GM21381 (cell line): ENCODE measurements around the gene PLXNA4.

Source experiments
- ATAC-seq: cut with Tn5 transposase; IDR thresholded peaks from one replicate; pipeline ENCODE4 v1.9.1; 2021; ENCODE audit warnings: mild to moderate bottlenecking, moderate library complexity; ENCODE audit not compliant: unreplicated experiment

PLXNA4 gene

GRCh38 chr7:132592936-132593335 is 16.7 kb upstream of the PLXNA4 start:
- no peak for ATAC-seq

GRCh38 chr7:132592231-132592920 is 16.1 kb upstream of the PLXNA4 start:
- ATAC-seq: no peak

- ATAC-seq: no peak
Measured at GRCh38 chr7:132590162-132590561, 13.9 kb upstream of the PLXNA4 start.

- no peak for ATAC-seq
Measured at GRCh38 chr7:132588596-132588995, 12.3 kb upstream of the PLXNA4 start.

DNA sequence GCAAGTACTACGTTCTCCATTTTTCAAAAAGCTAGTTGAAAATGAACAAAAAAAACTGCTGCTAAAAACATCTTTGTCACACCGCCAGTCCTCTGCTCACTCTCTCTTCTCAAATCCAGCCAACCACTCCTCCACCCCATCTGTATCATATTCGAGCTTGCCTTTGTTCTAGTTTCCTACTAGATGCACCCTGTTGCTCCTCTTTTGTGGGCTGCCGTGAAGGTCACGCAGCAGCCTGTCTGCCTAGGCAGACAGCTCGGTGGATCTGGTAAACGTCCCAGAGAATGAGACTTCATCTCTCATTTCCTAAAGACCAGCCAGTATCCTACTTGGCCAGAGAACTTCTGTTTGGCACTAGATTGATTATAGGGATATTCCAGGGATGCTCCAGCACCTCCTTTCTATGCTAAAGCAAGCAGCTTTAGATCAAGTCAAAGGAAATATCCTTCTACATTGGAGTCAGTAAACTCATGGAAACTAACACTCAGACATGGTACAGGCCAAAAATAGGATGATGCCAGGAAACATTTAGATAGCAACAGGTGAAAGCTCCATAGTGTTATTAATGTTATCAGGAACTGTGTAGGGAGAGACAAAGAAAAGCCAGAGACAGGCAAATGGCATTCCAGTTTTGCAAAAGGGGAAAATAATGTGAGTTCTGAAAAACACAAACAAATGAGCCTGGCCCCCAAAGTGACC is 8.7 kb upstream of the PLXNA4 start:
- ATAC-seq: no peak

GRCh38 chr7:132581431-132581830 is 5.2 kb upstream of the PLXNA4 start:
- no peak for ATAC-seq

- ATAC-seq: no peak
Measured at GRCh38 chr7:132580717-132581285, 4.5 kb upstream of the PLXNA4 start.

- no peak for ATAC-seq
Measured at GRCh38 chr7:132580277-132580676, 4.0 kb upstream of the PLXNA4 start.

GRCh38 chr7:132579260-132579899 is 3.1 kb upstream of the PLXNA4 start:
- no peak for ATAC-seq

DNA sequence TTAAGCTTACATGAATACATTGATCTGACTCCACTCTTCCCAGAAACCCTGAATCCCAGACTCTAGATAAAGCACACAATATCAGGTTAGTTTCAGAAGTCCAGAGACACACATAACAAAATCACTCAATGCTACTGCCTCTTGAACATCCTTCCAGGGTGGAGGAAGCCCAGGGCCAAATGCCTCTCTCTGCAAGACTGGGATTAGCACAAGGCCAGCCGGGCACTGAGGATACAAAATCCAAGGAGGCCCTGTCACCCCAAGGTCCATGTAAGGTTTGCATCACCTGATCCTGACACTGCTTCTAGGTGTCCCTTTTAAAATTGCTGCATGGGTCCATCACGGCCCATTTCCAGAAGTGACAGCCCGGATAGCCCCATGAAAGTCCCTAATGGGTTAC is 2.6 kb upstream of the PLXNA4 start:
- ATAC-seq: no peak

DNA sequence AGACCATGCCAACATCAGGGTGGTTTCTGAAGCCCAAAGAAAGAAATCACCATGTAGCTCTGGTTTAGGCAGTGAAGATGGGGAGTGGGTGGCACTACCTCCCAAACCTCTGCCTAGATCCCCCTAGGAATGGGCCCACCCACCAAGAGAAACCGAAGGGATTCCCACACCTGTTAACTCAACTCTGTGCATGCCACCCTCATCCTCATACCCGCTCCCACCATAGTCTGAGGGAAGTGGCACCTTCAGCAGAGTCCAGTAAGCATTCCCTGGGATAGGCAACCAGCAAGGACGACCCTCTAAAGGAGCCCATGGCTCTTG is 1.7 kb upstream of the PLXNA4 start:
- no peak for ATAC-seq

DNA sequence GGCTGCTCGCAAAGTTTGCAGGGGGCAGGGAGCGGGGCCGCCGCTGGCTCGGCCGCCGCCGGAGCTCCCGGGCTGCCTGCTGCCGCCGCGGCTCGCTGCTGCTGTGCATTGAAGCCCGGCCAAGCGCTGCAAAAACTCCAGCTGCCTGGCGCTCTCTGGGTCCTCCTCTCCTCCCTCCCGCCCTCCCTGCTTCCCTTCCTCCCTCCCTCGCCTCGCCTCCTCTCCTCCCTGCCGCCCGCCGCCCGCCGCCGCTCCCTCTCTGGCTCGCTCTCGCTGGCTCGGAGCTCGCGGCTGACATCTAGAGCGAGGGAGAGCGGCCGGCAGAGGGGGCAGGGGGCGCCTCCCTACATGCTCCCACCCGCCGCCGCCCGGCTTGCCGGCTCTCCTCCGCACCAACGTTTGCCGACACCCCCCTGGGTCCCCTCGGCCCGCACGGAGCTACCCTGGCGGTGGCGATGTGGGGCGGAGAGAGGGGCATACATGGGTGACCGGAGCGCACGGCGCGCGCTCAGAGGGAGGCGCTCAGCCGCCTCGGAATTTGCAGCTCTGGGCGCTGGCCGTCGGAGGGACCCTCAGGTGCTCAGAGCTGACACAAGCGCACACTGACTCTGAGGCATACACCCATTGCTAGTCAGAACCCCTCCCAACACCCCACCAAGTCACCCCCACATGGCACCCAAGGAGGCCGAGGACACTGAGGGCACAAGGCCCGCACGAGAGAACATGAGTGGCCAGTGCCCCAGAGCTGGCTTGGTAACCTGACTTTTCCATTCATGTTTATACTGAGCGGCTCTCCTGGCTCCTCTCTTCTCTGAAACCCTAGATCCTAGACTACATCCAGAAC is 1.2 kb upstream of the PLXNA4 start:
- no peak for ATAC-seq

- no peak for ATAC-seq
Measured at GRCh38 chr7:132576721-132577085, 433 bp upstream of the PLXNA4 start.

GRCh38 chr7:132575419-132575981 is 770 bp downstream of the PLXNA4 start:
- ATAC-seq: no peak

DNA sequence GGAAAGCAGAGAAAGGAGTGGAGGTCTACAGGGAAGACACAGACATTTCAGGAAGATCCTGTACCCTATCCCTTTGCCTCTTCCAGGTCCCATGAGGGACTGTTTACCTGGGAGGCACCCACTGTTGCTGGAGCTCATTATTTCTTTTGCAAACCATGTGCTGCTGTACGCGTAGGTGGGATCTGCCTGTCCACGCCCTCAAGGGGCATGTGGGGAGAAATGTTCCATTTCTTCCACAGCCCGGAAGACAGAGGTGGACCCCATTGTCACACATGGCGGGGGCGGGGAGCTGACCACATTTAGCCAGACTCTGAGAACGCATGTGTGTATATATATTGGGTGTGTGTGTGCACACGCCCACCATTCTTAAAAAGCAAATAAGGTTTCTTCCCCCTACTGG is 2.0 kb downstream of the PLXNA4 start:
- ATAC-seq: no peak

DNA sequence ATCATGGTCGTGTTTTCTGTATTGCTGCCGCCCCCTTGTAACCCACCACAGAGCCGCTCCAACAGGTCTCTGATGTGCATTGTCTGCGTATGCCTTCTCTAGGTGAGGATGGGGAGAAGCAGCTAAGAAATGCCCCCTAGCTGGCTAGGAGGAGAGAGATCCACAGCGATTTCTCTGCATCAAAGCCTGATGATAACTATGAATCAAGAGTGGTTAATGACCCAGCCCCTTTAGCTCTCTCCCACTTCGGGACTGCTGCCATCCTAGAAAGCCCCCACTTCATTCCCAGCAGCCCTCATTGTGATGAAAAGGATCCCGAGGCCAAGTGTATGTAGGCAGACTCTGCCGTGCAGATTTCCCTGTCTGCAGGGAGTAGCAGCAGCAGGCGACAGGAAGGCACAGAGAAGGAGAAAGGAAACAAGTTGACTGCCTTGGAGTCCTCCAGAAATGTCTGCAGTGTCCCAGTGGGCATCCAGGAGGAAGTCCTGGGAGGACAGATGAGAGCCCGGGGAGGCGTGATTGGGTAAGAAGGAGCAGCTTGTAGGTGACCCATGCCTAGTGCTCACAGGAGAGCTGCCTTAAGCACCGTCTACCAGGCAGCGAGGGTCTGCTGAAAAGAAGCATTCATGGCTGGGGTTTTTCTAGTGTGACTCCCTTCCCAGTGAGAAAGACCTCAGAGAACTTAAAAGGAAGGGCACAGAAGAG is 2.9 kb downstream of the PLXNA4 start:
- no peak for ATAC-seq

- ATAC-seq: no peak
Measured at GRCh38 chr7:132572526-132572925, 3.7 kb downstream of the PLXNA4 start.

- ATAC-seq: no peak
Measured at GRCh38 chr7:132571970-132572369, 4.3 kb downstream of the PLXNA4 start.

- ATAC-seq: no peak
Measured at GRCh38 chr7:132569884-132570614, 6.2 kb downstream of the PLXNA4 start.

DNA sequence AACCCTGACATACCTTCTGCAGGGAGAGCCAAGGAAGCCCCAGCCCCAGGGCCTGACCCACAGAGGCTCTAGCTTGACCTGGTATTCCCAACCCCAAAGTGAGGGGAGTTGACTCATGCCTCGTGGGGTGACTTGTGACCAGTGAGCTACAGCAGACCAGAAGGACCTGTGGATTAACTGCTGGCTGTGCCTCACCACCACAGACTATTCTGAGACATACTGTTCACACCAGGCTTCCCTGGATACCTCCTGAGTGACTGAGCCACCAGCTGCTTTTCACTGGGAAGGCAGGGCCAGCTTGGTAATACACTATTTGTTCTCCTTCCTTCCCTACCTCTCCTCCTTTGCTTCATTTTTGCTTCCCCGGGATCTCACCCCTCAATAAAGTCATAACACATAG is 7.3 kb downstream of the PLXNA4 start:
- no peak for ATAC-seq
